Measurements from ENCODE around the gene ADGRG2. TPM values are rescaled to one million over a fixed set of nuclear protein-coding genes. Genes with fewer than 3 reads are reported as not detected.

Gene ADGRG2
- total RNA-seq, 3 donors from 2014 or later, result 0.66 to 1.3 (median 0.96) TPM

GRCh38 chrX:19057856-19058255, 64.4 kb downstream of the ADGRG2 start:
- DNase-seq (ENCODE audit: low spot score in 2 of 2), result no peak
- no peak for TF ChIP-seq POLR2A (IDR thresholded peaks at IDR 0.05)
- no peaks in the 10 kb centered on the region for H3K9me3 ChIP-seq
- H3K36me3 ChIP-seq, result no peaks in the 10 kb centered on the region
- H3K27me3 ChIP-seq, result peaks cover 0 to 11% of the 10 kb centered on the region in 2 donors
- no peaks in the 10 kb centered on the region for H3K4me1 ChIP-seq
- H3K4me3 ChIP-seq, result no peak overlapping the region
- H3K27ac ChIP-seq, result no peak overlapping the region
- intact Hi-C loops (cut with DNase I; ENCODE audit: low total_unique reads), result no loop called here

GRCh38 chrX:19049110-19049509, 73.2 kb downstream of the ADGRG2 start:
- TF ChIP-seq CTCF (IDR thresholded peaks at IDR 0.05) (no peak), POLR2A (IDR thresholded peaks at IDR 0.05) (no peak), POLR2AphosphoS5 (IDR thresholded peaks at IDR 0.05) (no peak)
- H3K4me3 ChIP-seq, result no peak overlapping the region
- no peaks in the 10 kb centered on the region for H3K9me3 ChIP-seq
- peaks cover 0 to 5% of the 10 kb centered on the region in 2 donors for H3K27me3 ChIP-seq
- intact Hi-C loops (cut with DNase I; ENCODE audit: low total_unique reads), result no loop called here
- H3K4me1 ChIP-seq, result no peaks in the 10 kb centered on the region
- H3K27ac ChIP-seq, result no peak overlapping the region
- no peaks in the 10 kb centered on the region for H3K36me3 ChIP-seq
- no peak for DNase-seq (ENCODE audit: low spot score in 2 of 2)

- H3K36me3 ChIP-seq, result no peaks in the 10 kb centered on the region
- TF ChIP-seq POLR2AphosphoS5 (IDR thresholded peaks at IDR 0.05) (no peak), POLR2A (IDR thresholded peaks at IDR 0.05) (no peak), CTCF (IDR thresholded peaks at IDR 0.05) (no peak)
- H3K27me3 ChIP-seq, result peaks cover 0 to 5% of the 10 kb centered on the region in 2 donors
- DNase-seq (ENCODE audit: low spot score in 2 of 2), result no peak
- H3K9me3 ChIP-seq, result no peaks in the 10 kb centered on the region
- intact Hi-C loops (cut with DNase I; ENCODE audit: low total_unique reads), result no loop called here
- H3K4me3 ChIP-seq, result no peak overlapping the region
- no peaks in the 10 kb centered on the region for H3K4me1 ChIP-seq
- no peak overlapping the region for H3K27ac ChIP-seq
These were observed 75.7 kb downstream of the ADGRG2 start for GRCh38 chrX:19046343-19047215.

GRCh38 chrX:19040373-19040772, 81.9 kb downstream of the ADGRG2 start:
- Histone ChIP-seq H3K27me3 (peaks cover 0 to 2% of the 10 kb centered on the region in 2 donors), H3K4me3 (no peak overlapping the region), H3K27ac (no peak overlapping the region), H3K9me3 (no peaks in the 10 kb centered on the region), H3K4me1 (no peaks in the 10 kb centered on the region), H3K36me3 (no peaks in the 10 kb centered on the region)
- intact Hi-C loops (cut with DNase I; ENCODE audit: low total_unique reads), result no loop called here
- TF ChIP-seq POLR2AphosphoS5 (IDR thresholded peaks at IDR 0.05), result no peak
- TF ChIP-seq CTCF (IDR thresholded peaks at IDR 0.05), result peak in 1 of 3 donors; percentile 25
- no peak for DNase-seq (ENCODE audit: low spot score in 2 of 2)

- TF ChIP-seq CTCF (IDR thresholded peaks at IDR 0.05) (no peak), POLR2A (IDR thresholded peaks at IDR 0.05) (no peak), POLR2AphosphoS5 (IDR thresholded peaks at IDR 0.05) (no peak)
- DNase-seq (ENCODE audit: low spot score in 2 of 2), result no peak
- Histone ChIP-seq H3K27me3 (peaks cover 0 to 17% of the 10 kb centered on the region in 2 donors), H3K4me3 (no peak overlapping the region), H3K9me3 (no peaks in the 10 kb centered on the region), H3K27ac (no peak overlapping the region), H3K36me3 (no peaks in the 10 kb centered on the region), H3K4me1 (no peaks in the 10 kb centered on the region)
- intact Hi-C loops (cut with DNase I; ENCODE audit: low total_unique reads), result no loop called here
These were observed 88.2 kb downstream of the ADGRG2 start for GRCh38 chrX:19034025-19034424.

Measured in breast epithelium (tissue), 4 donors.